HG03457 (cell line): ENCODE results near the gene NAIF1.
"Not testable (repeated sequence)": the region's sequence is repeated elsewhere in the genome, so short reads cannot be mapped to it uniquely, and the experiment has no call there.

ENCODE experiments used
- ATAC-seq: cut with Tn5 transposase; IDR thresholded peaks from one replicate; pipeline ENCODE4 v1.9.1; 2021; ENCODE audit warnings: moderate number of reproducible peaks; ENCODE audit not compliant: unreplicated experiment

NAIF1 gene

GRCh38 chr9:128066713-128067644, at the start of gene NAIF1:
TSS of gene NAIF1 (minus strand) at chr9:128067320. CDS start at chr9:128067101, 219 bp downstream.
- peak; percentile 41 for ATAC-seq

GRCh38 chr9:128116104-128117083, 49.3 kb upstream of the NAIF1 start:
- ATAC-seq, result no peak

GRCh38 chr9:128115187-128116103, 48.3 kb upstream of the NAIF1 start:
- ATAC-seq, result no peak

GRCh38 chr9:128114326-128115186, 47.4 kb upstream of the NAIF1 start:
- ATAC-seq, result no peak

- no peak for ATAC-seq
Observed at GRCh38 chr9:128113526-128114325, 46.6 kb upstream of the NAIF1 start.

- ATAC-seq, result not testable (repeated sequence)
Observed at GRCh38 chr9:128111726-128112125, 44.6 kb upstream of the NAIF1 start.

GRCh38 chr9:128109050-128109709, 42.1 kb upstream of the NAIF1 start:
- ATAC-seq, result no peak

GRCh38 chr9:128108269-128109049, 41.3 kb upstream of the NAIF1 start:
- no peak for ATAC-seq

- ATAC-seq, result no peak
Observed at GRCh38 chr9:128107468-128108268, 40.5 kb upstream of the NAIF1 start.

- ATAC-seq, result no peak
Observed at GRCh38 chr9:128106940-128107467, 39.9 kb upstream of the NAIF1 start.

GRCh38 chr9:128106181-128106939, 39.2 kb upstream of the NAIF1 start:
- ATAC-seq, result no peak

- no peak for ATAC-seq
Observed at GRCh38 chr9:128105538-128106175, 38.5 kb upstream of the NAIF1 start.

- ATAC-seq, result no peak
Observed at GRCh38 chr9:128104171-128104618, 37.1 kb upstream of the NAIF1 start.

GRCh38 chr9:128103589-128103962, 36.5 kb upstream of the NAIF1 start:
- ATAC-seq, result no peak
